GM12878 (cell line): Measurements from ENCODE around the gene ATP1A1. TPM values are rescaled to one million over a fixed set of nuclear protein-coding genes. Genes with fewer than 3 reads are reported as not detected.

Experiments
- ATAC-seq: fragments of 200-7000 bp; cut with Tn5 transposase; 3 replicates; pipeline ENCODE4 v1.9.1; 2020; ENCODE audit warnings: mild to moderate bottlenecking, moderate library complexity
- BruUV-seq: library from RNA; stranded (reverse); fragments of 400-500 nt; replicated peaks from 2 replicates; lab custom pipeline; 2021; lab: Mats Ljungman, UMichigan
- CTCF ChIA-PET: fragments of 300-600 bp; sonication (Branson Sonifier 250); formaldehyde crosslinking; extraction: SDS; loops from one replicate; lab custom pipeline; 2021; ENCODE audit warnings: inconsistent platforms; lab: Yijun Ruan, JAX
- POLR2A ChIA-PET: fragments of 350-600 bp; formaldehyde crosslinking; extraction: SDS; loops from one replicate; lab custom pipeline; 2021; ENCODE audit warnings: inconsistent platforms; lab: Charles Lee
- RAD21 ChIA-PET: fragments of 300-600 bp; sonication (Branson Sonifier 250); formaldehyde crosslinking; loops from one replicate; lab custom pipeline; 2023; ENCODE audit warnings: antibody characterized with exemption; ENCODE audit not compliant: unreplicated experiment; lab: Charles Lee
- SMC1A ChIA-PET: fragments of 300-600 bp; sonication (Branson Sonifier 250); formaldehyde crosslinking; loops from one replicate; lab custom pipeline; 2023; ENCODE audit not compliant: unreplicated experiment, uncharacterized antibody; lab: Charles Lee
- DNase-seq: peaks from one replicate; pipeline ENCODE4 v3.0.0-alpha.2; 2011; ENCODE audit warnings: low read depth, low spot score
- FAIRE-seq: peaks from 3 replicates; lab custom pipeline; 2011; peaks lifted over from hg19 to GRCh38; lab: Jason Lieb, UNC
- H2AFZ ChIP-seq: 2 replicates; pipeline ENCODE4 v1.6.0; 2011; ENCODE audit warnings: low read depth, low read length, control low read depth; ENCODE audit not compliant: control insufficient read depth
- H3K27ac ChIP-seq: 2 replicates; pipeline ENCODE4 v1.5.1; 2011; ENCODE audit warnings: control low read depth; ENCODE audit not compliant: control insufficient read depth, insufficient read depth
- H3K27me3 ChIP-seq, 2 experiments: replicated peaks in 1 of 2; 2 replicates each; pipeline versions ENCODE4 v1.6.0 to v1.6.1; 2011; ENCODE audit warnings: low read length in 1 of 2; ENCODE audit not compliant: control insufficient read depth in 2 of 2, insufficient read depth in 2 of 2
- H3K36me3 ChIP-seq, 2 experiments: 2 replicates each; pipeline ENCODE4 v1.5.1; 2011; ENCODE audit warnings: low read length in 1 of 2; ENCODE audit not compliant: control insufficient read depth in 2 of 2, insufficient read depth in 2 of 2
- H3K4me1 ChIP-seq: 2 replicates; pipeline ENCODE4 v1.6.1; 2011; ENCODE audit warnings: mild to moderate bottlenecking, low read length, moderate library complexity, mixed read lengths; ENCODE audit not compliant: control insufficient read depth, insufficient read depth
- H3K4me2 ChIP-seq: 2 replicates; pipeline ENCODE4 v1.6.0; 2011; ENCODE audit warnings: control low read depth; ENCODE audit not compliant: control insufficient read depth, insufficient read depth
- H3K4me3 ChIP-seq: fragments of 200-600 bp; sonication (generic); 2 replicates; pipeline ENCODE4 v1.5.1; 2016
- H3K79me2 ChIP-seq: 2 replicates; pipeline ENCODE4 v1.6.0; 2011; ENCODE audit warnings: low read length; ENCODE audit not compliant: control insufficient read depth, insufficient read depth
- H3K9ac ChIP-seq: 2 replicates; pipeline ENCODE4 v1.8.0; 2011; ENCODE audit warnings: low read length, control low read depth, mixed read lengths; ENCODE audit not compliant: control insufficient read depth, insufficient read depth
- H3K9me3 ChIP-seq: replicated peaks from 3 replicates; pipeline ENCODE4 v1.5.1; 2011; ENCODE audit warnings: mild to moderate bottlenecking, low read length; ENCODE audit not compliant: control insufficient read depth, insufficient read depth
- H4K20me1 ChIP-seq: 2 replicates; pipeline ENCODE4 v1.6.0; 2011; ENCODE audit not compliant: control insufficient read depth, insufficient read depth
- E2F4 ChIP-seq: IDR thresholded peaks from 2 replicates; pipeline ENCODE4 v1.6.1; 2012; ENCODE audit warnings: low read depth, low read length, improper control_type of control experiment
- E2F8 ChIP-seq: fragments of 450-650 bp; IDR thresholded peaks from 2 replicates; pipeline ENCODE4 v1.6.1; 2018; ENCODE audit warnings: mild to moderate bottlenecking, low read depth, moderate library complexity; ENCODE audit not compliant: partially characterized antibody
- HDGF ChIP-seq: fragments of 450-650 bp; IDR thresholded peaks from 2 replicates; pipeline ENCODE4 v1.6.1; 2016; ENCODE audit warnings: antibody characterized with exemption
- NRF1 ChIP-seq: conservative IDR thresholded peaks from 2 replicates; pipeline ENCODE4 v1.6.1; 2011; ENCODE audit warnings: mild to moderate bottlenecking, low read depth, low read length, improper control_type of control experiment
- POLR2A ChIP-seq: IDR thresholded peaks from 2 replicates; pipeline ENCODE4 v1.6.1; 2011; ENCODE audit warnings: low read depth, mild to moderate bottlenecking, low read length
- PRDM15 ChIP-seq: fragments of 450-650 bp; formaldehyde crosslinking; IDR thresholded peaks from 2 replicates; pipeline ENCODE4 v1.4.0; 2020; ENCODE audit warnings: mild to moderate bottlenecking, moderate library complexity
- RUNX3 ChIP-seq: IDR thresholded peaks from 2 replicates; pipeline ENCODE4 v1.6.1; 2012; ENCODE audit warnings: low read length, inconsistent platforms
- SREBF1 ChIP-seq: IDR thresholded peaks from 2 replicates; pipeline ENCODE4 v1.6.1; 2012; ENCODE audit warnings: mild to moderate bottlenecking, low read length
- STAT1 ChIP-seq: fragments of 450-650 bp; conservative IDR thresholded peaks from 2 replicates; pipeline ENCODE4 v1.6.1; 2014; ENCODE audit warnings: antibody characterized with exemption, mild to moderate bottlenecking
- TCF7 ChIP-seq: IDR thresholded peaks from 2 replicates; pipeline ENCODE4 v1.6.1; 2014; ENCODE audit warnings: antibody characterized with exemption, borderline replicate concordance
- YBX1 ChIP-seq: fragments of 450-650 bp; IDR thresholded peaks from 2 replicates; pipeline ENCODE4 v1.6.1; 2016; ENCODE audit warnings: antibody characterized with exemption
- ZBTB40 ChIP-seq: fragments of 450-650 bp; IDR thresholded peaks from 2 replicates; pipeline ENCODE4 v1.6.1; 2016; ENCODE audit warnings: mild to moderate bottlenecking, moderate library complexity, borderline replicate concordance
- ZNF24 ChIP-seq: fragments of 450-650 bp; IDR thresholded peaks from 2 replicates; pipeline ENCODE4 v1.6.1; 2017; ENCODE audit warnings: antibody characterized with exemption, mild to moderate bottlenecking
- ZNF274 ChIP-seq: IDR thresholded peaks from one replicate; pipeline ENCODE4 v1.8.0; 2011; ENCODE audit not compliant: insufficient read length, insufficient read depth
- WGBS: methylation state at CpG from one replicate; pipeline ENCODE4 v1.1.6; 2016; ENCODE audit warnings: low lambda C conversion rate; ENCODE audit not compliant: insufficient replicate concordance, insufficient coverage; ENCODE audit errors: missing lambda C conversion rate; 5-methylcytosine and 5-hydroxymethylcytosine counted together
- in situ Hi-C: fragments of 300-500 bp; cut with MboI; formaldehyde crosslinking; loops from 9 replicates; pipeline ENCODE4 v1.14.3; 2018; ENCODE audit warnings: mixed read lengths
- intact Hi-C: fragments of 100-400 bp; cut with micrococcal nuclease; formaldehyde crosslinking; loops from one replicate; pipeline ENCODE4 v1.14.2; 2022; ENCODE audit not compliant: unreplicated experiment
- polyA plus RNA-seq, 11 experiments: library from polyadenylated mRNA; depleted of rRNA in 4 of 11; unstranded in 6 of 11; stranded (reverse) in 5 of 11; fragments of >200 nt; fragmentation: Nextera tagmentation in 4 of 11; fragmentation: Illumina TruSeq in 1 of 11; extraction: Ambion mirVana in 4 of 11; extraction: Trizol in 1 of 11; gene quantifications; 1 replicate in 1 of 11; 2 replicates in 10 of 11; pipeline versions ENCODE4 v1.2.1 to v1.2.3, GENCODE V29; 2011 to 2016; ENCODE audit warnings: inconsistent platforms in 2 of 11, missing spikeins in 2 of 11, low read depth in 1 of 11
- total RNA-seq, 4 experiments: library from RNA; depleted of rRNA in 3 of 4; stranded (reverse); fragments of >200 nt in 3 of 4; fragmentation: Illumina TruSeq in 1 of 4; extraction: Trizol in 1 of 4; gene quantifications; 2 replicates each; pipeline versions ENCODE4 v1.2.1 to v1.2.3, GENCODE V29; 2013 to 2021

ATP1A1 gene
- total and polyA plus RNA-seq, 10 of the 15 experiments (the other 5 are each of a cell fraction or from before 2014, with no cell fraction given), result 113 to 566 (median 313) TPM

- Histone ChIP-seq H2AFZ (no peak overlapping the region), H3K9me3 (no peaks in the 10 kb centered on the region), H3K4me3 (no peak overlapping the region), H3K4me1 (no peaks in the 10 kb centered on the region), H3K79me2 (no peaks in the 10 kb centered on the region), H3K27ac (no peak overlapping the region), H3K4me2 (no peak overlapping the region), H3K27me3 (no peaks in the 10 kb centered on the region), H4K20me1 (no peaks in the 10 kb centered on the region), H3K36me3 (no peaks in the 10 kb centered on the region), H3K9ac (no peak overlapping the region)
- WGBS, result 61% methylated on average over 2 of the region's 2 CpGs
- TF ChIP-seq PRDM15 (CRISPR knock-in tag) (no peak), HDGF (no peak), ZNF274 (no peak), STAT1 (no peak), NRF1 (no peak), TCF7 (no peak), ZNF24 (no peak), SREBF1 (no peak), ZBTB40 (no peak), POLR2A (no peak), E2F4 (no peak), E2F8 (no peak), YBX1 (no peak), RUNX3 (no peak)
- BruUV-seq, result no TSS peak
- ATAC-seq, result no peak
- ChIA-PET CTCF (interaction anchor here (1.2 to 1.5 kb wide), 2 partner anchors 28 to 644 kb away, joined by 3 to 5 read pairs; no protein-coding TSS in a partner anchor), RAD21 (no interaction called here), POLR2A (no interaction called here), SMC1A (interaction anchor here (0.8 kb wide), 1 partner anchor 32 kb away, joined by 3 read pairs; no protein-coding TSS in a partner anchor)
- in situ Hi-C loops, result no loop called here
- no peak for DNase-seq
- no peak for FAIRE-seq
- intact Hi-C loops, result no loop called here
Observed at GRCh38 chr1:116350097-116350645, 22.9 kb upstream of the ATP1A1 start.
